ENCODE measurements around the gene DDX19B. TPM values are rescaled to one million over a fixed set of nuclear protein-coding genes. Genes with fewer than 3 reads are reported as not detected.
"Not testable (repeated sequence)": the region's sequence is repeated elsewhere in the genome, so short reads cannot be mapped to it uniquely, and the experiment has no call there.

DDX19B gene
- total and polyA plus RNA-seq, 7 experiments from 2014 or later: 23.6 to 60.5 (median 29.0) TPM

- DNase-seq (no peak), ATAC-seq (no peak)
- no peak overlapping the region for H3K4me3 Mint-ChIP-seq
- ChIA-PET CTCF (interaction anchor here (0.7 to 1.1 kb wide), 2 partner anchors 36 to 54 kb away, joined by 3 to 7 read pairs; no protein-coding TSS in a partner anchor), POLR2A (interaction anchor here (1.2 to 1.5 kb wide), 4 partner anchors 8 to 55 kb away, joined by 3 to 11 read pairs (median 4); partner anchors contain the start of gene DDX19B)
- peaks cover 6 to 27% (median 16%) of the 10 kb centered on the region in 7 donors for H3K4me1 Mint-ChIP-seq
- Histone ChIP-seq H3K27me3 (ENCODE audit: control insufficient read depth in 2 of 2, insufficient read depth in 2 of 2, low read length in 2 of 2) (no peaks in the 10 kb centered on the region), H3K9me3 (ENCODE audit: control insufficient read depth in 2 of 3, low read length in 3 of 3) (no peaks in the 10 kb centered on the region), H3K36me3 (ENCODE audit: control insufficient read depth in 2 of 3, insufficient read depth in 3 of 3, low read length in 3 of 3) (no peaks in the 10 kb centered on the region), H3K4me1 (ENCODE audit: control insufficient read depth in 2 of 2, insufficient read depth in 2 of 2, low read length in 2 of 2) (no peaks in the 10 kb centered on the region), H3K4me3 (ENCODE audit: low read length) (no peak overlapping the region), H3K27ac (ENCODE audit: low read depth, low read length) (no peak overlapping the region)
- H3K36me3 Mint-ChIP-seq: peaks cover 0 to 5% (median 0%) of the 10 kb centered on the region in 5 donors
- H3K27ac Mint-ChIP-seq: peak overlapping the region in 3 of 9 donors; percentile 4 to 59 (median 32)
- intact Hi-C loops (cut with micrococcal nuclease): no loop called here
- H3K27me3 Mint-ChIP-seq: peaks cover 0 to 2% (median 0%) of the 10 kb centered on the region in 5 donors
- H3K9me3 Mint-ChIP-seq: no peaks in the 10 kb centered on the region
Observed at GRCh38 chr16:70290949-70291519, 8.0 kb upstream of the DDX19B start.

GRCh38 chr16:70292148-70292547, 6.8 kb upstream of the DDX19B start:
- H3K27me3 ChIP-seq (ENCODE audit: control insufficient read depth in 2 of 2, insufficient read depth in 2 of 2, low read length in 2 of 2); H3K4me1 ChIP-seq (ENCODE audit: control insufficient read depth in 2 of 2, insufficient read depth in 2 of 2, low read length in 2 of 2); intact Hi-C loops (cut with micrococcal nuclease); H3K36me3 Mint-ChIP-seq; H3K27me3 Mint-ChIP-seq; H3K9me3 Mint-ChIP-seq; H3K27ac Mint-ChIP-seq; ATAC-seq; H3K9me3 ChIP-seq (ENCODE audit: control insufficient read depth in 2 of 3, low read length in 3 of 3); H3K36me3 ChIP-seq (ENCODE audit: control insufficient read depth in 2 of 3, insufficient read depth in 3 of 3, low read length in 3 of 3); POLR2A ChIA-PET; H3K27ac ChIP-seq (ENCODE audit: low read depth, low read length); DNase-seq; H3K4me3 ChIP-seq (ENCODE audit: low read length); H3K4me3 Mint-ChIP-seq: not testable (repeated sequence)
- CTCF ChIA-PET: interaction anchor here (0.7 kb wide), 1 partner anchor 37 kb away, joined by 7 read pairs; no protein-coding TSS in a partner anchor
- H3K4me1 Mint-ChIP-seq: peaks cover 6 to 26% (median 16%) of the 10 kb centered on the region in 7 donors

- Histone ChIP-seq H3K27ac (ENCODE audit: low read depth, low read length) (no peak overlapping the region), H3K9me3 (ENCODE audit: control insufficient read depth in 2 of 3, low read length in 3 of 3) (no peaks in the 10 kb centered on the region), H3K27me3 (ENCODE audit: control insufficient read depth in 2 of 2, insufficient read depth in 2 of 2, low read length in 2 of 2) (no peaks in the 10 kb centered on the region), H3K4me1 (ENCODE audit: control insufficient read depth in 2 of 2, insufficient read depth in 2 of 2, low read length in 2 of 2) (peaks cover 0 to 4% of the 10 kb centered on the region in 2 donors), H3K4me3 (ENCODE audit: low read length) (no peak overlapping the region), H3K36me3 (ENCODE audit: control insufficient read depth in 2 of 3, insufficient read depth in 3 of 3, low read length in 3 of 3) (peaks cover 0 to 4% (median 0%) of the 10 kb centered on the region in 3 experiments)
- ATAC-seq: no peak
- no peaks in the 10 kb centered on the region for H3K9me3 Mint-ChIP-seq
- H3K27me3 Mint-ChIP-seq: no peaks in the 10 kb centered on the region
- DNase-seq: no peak
- intact Hi-C loops (cut with micrococcal nuclease): no loop called here
- H3K4me3 Mint-ChIP-seq: no peak overlapping the region
- peaks cover 0 to under 1% (median 0%) of the 10 kb centered on the region in 5 donors for H3K36me3 Mint-ChIP-seq
- peaks cover 7 to 17% (median 15%) of the 10 kb centered on the region in 7 donors for H3K4me1 Mint-ChIP-seq
- H3K27ac Mint-ChIP-seq: no peak overlapping the region
- ChIA-PET POLR2A (no interaction called here), CTCF (no interaction called here)
Observed at GRCh38 chr16:70294385-70295025, 4.5 kb upstream of the DDX19B start.

- intact Hi-C loops (cut with micrococcal nuclease): no loop called here
- H3K36me3 ChIP-seq (ENCODE audit: control insufficient read depth in 2 of 3, insufficient read depth in 3 of 3, low read length in 3 of 3): peaks cover 0 to 4% (median 0%) of the 10 kb centered on the region in 3 experiments
- H3K36me3 Mint-ChIP-seq: peaks cover 0 to 7% (median under 1%) of the 10 kb centered on the region in 5 donors
- ChIA-PET POLR2A (interaction anchor here (0.7 to 1.3 kb wide), 2 partner anchors 44 to 51 kb away, joined by 3 to 4 read pairs; partner anchors contain the start of gene DDX19A), CTCF (no interaction called here)
- no peak overlapping the region for H3K27ac ChIP-seq (ENCODE audit: low read depth, low read length)
- H3K9me3 ChIP-seq (ENCODE audit: control insufficient read depth in 2 of 3, low read length in 3 of 3): no peaks in the 10 kb centered on the region
- no peak for DNase-seq
- no peak overlapping the region for H3K4me3 ChIP-seq (ENCODE audit: low read length)
- no peaks in the 10 kb centered on the region for H3K27me3 Mint-ChIP-seq
- no peak for ATAC-seq
- H3K27me3 ChIP-seq (ENCODE audit: control insufficient read depth in 2 of 2, insufficient read depth in 2 of 2, low read length in 2 of 2): no peaks in the 10 kb centered on the region
- H3K27ac Mint-ChIP-seq: no peak overlapping the region
- H3K4me3 Mint-ChIP-seq: no peak overlapping the region
- H3K4me1 Mint-ChIP-seq: peaks cover 11 to 23% (median 22%) of the 10 kb centered on the region in 7 donors
- H3K4me1 ChIP-seq (ENCODE audit: control insufficient read depth in 2 of 2, insufficient read depth in 2 of 2, low read length in 2 of 2): peaks cover 0 to 4% of the 10 kb centered on the region in 2 donors
- H3K9me3 Mint-ChIP-seq: no peaks in the 10 kb centered on the region
Observed at GRCh38 chr16:70295634-70296033, 3.4 kb upstream of the DDX19B start.

- H3K9me3 Mint-ChIP-seq: peaks cover 0 to 17% (median 8%) of the 10 kb centered on the region in 11 donors
- peaks cover 31 to 61% (median 56%) of the 10 kb centered on the region in 7 donors for H3K4me1 Mint-ChIP-seq
- H3K36me3 Mint-ChIP-seq: peaks cover 8 to 33% (median 27%) of the 10 kb centered on the region in 5 donors
- peak overlapping the region; percentile 37 to 98 (median 96) for H3K4me3 Mint-ChIP-seq
- H3K4me1 ChIP-seq (ENCODE audit: control insufficient read depth in 2 of 2, insufficient read depth in 2 of 2, low read length in 2 of 2): peaks cover 0 to 4% of the 10 kb centered on the region in 2 donors
- peaks cover 0 to 4% (median 0%) of the 10 kb centered on the region in 3 experiments for H3K36me3 ChIP-seq (ENCODE audit: control insufficient read depth in 2 of 3, insufficient read depth in 3 of 3, low read length in 3 of 3)
- DNase-seq (no peak), ATAC-seq (no peak)
- intact Hi-C loops (cut with micrococcal nuclease): no loop called here
- no peaks in the 10 kb centered on the region for H3K27me3 Mint-ChIP-seq
- H3K27ac ChIP-seq (ENCODE audit: low read depth, low read length): no peak overlapping the region
- H3K27me3 ChIP-seq (ENCODE audit: control insufficient read depth in 2 of 2, insufficient read depth in 2 of 2, low read length in 2 of 2): no peaks in the 10 kb centered on the region
- H3K27ac Mint-ChIP-seq: peak overlapping the region in 8 of 9 donors; percentile 15 to 99 (median 98)
- no peaks in the 10 kb centered on the region for H3K9me3 ChIP-seq (ENCODE audit: control insufficient read depth in 2 of 3, low read length in 3 of 3)
- POLR2A ChIA-PET: interaction anchor here (0.5 to 3.4 kb wide), 4 partner anchors 10 to 49 kb away, joined by 3 to 53 read pairs (median 4); partner anchors contain the start of gene AARS1
- H3K4me3 ChIP-seq (ENCODE audit: low read length): no peak overlapping the region
- CTCF ChIA-PET: no interaction called here
Observed at GRCh38 chr16:70301121-70301520, 2.1 kb downstream of the DDX19B start.

GRCh38 chr16:70302745-70303144, 3.8 kb downstream of the DDX19B start:
- Histone ChIP-seq H3K36me3 (ENCODE audit: control insufficient read depth in 2 of 3, insufficient read depth in 3 of 3, low read length in 3 of 3) (peaks cover 0 to 4% (median 0%) of the 10 kb centered on the region in 3 experiments), H3K4me1 (ENCODE audit: control insufficient read depth in 2 of 2, insufficient read depth in 2 of 2, low read length in 2 of 2) (peaks cover 0 to 4% of the 10 kb centered on the region in 2 donors), H3K4me3 (ENCODE audit: low read length) (no peak overlapping the region), H3K27me3 (ENCODE audit: control insufficient read depth in 2 of 2, insufficient read depth in 2 of 2, low read length in 2 of 2) (no peaks in the 10 kb centered on the region), H3K9me3 (ENCODE audit: control insufficient read depth in 2 of 3, low read length in 3 of 3) (no peaks in the 10 kb centered on the region), H3K27ac (ENCODE audit: low read depth, low read length) (no peak overlapping the region)
- ATAC-seq (no peak), DNase-seq (no peak)
- intact Hi-C loops (cut with micrococcal nuclease): no loop called here
- ChIA-PET POLR2A (interaction anchor here (0.9 kb wide), 1 partner anchor 14 kb away, joined by 5 read pairs; the partner anchor contains the start of gene AARS1), CTCF (no interaction called here)
- no peak overlapping the region for H3K4me3 Mint-ChIP-seq
- peaks cover 0 to 17% (median 8%) of the 10 kb centered on the region in 11 donors for H3K9me3 Mint-ChIP-seq
- peaks cover 8 to 33% (median 27%) of the 10 kb centered on the region in 5 donors for H3K36me3 Mint-ChIP-seq
- peaks cover 34 to 69% (median 63%) of the 10 kb centered on the region in 7 donors for H3K4me1 Mint-ChIP-seq
- peak overlapping the region in 4 of 9 donors; percentile 1 to 99 (median 23) for H3K27ac Mint-ChIP-seq
- H3K27me3 Mint-ChIP-seq: no peaks in the 10 kb centered on the region
